H1 (cell line): ENCODE results near the gene FCN2. TPM values are rescaled to one million over a fixed set of nuclear protein-coding genes. Genes with fewer than 3 reads are reported as not detected.

Experiments used
- SAP30 ChIP-seq: fragments of 300-600 bp; sonication (generic); IDR thresholded peaks from 2 replicates; pipeline ENCODE4 v1.7.1; 2012; ENCODE audit warnings: low read length, moderate library complexity, mild to moderate bottlenecking, inconsistent platforms; ENCODE audit not compliant: insufficient read depth, insufficient replicate concordance
- polyA plus RNA-seq, 7 experiments: library from polyadenylated mRNA; depleted of rRNA in 3 of 7; stranded (reverse) in 5 of 7; unstranded in 2 of 7; fragments of >200 nt in 5 of 7; fragments of 200-250 nt in 2 of 7; gene quantifications; 1 replicate in 5 of 7; 2 replicates in 1 of 7; 4 replicates in 1 of 7; pipeline versions ENCODE4 v1.2.1 to v1.2.3, GENCODE V29; 2011 to 2013; ENCODE audit warnings: missing spikeins in 2 of 7, mixed read lengths in 2 of 7
- total RNA-seq: library from RNA; stranded (reverse); fragmentation: NEBNext Ultra II Directional; extraction: Animal tissue kit (Norgen Biotek cat#: 25700); gene quantifications from 2 replicates; pipeline ENCODE4 v1.2.1, GENCODE V29; 2021
- TF ChIP-seq, protein P1 (sequence below): fragments of 300-600 bp; sonication (generic); IDR thresholded peaks from 2 replicates; pipeline ENCODE4 v1.7.1; 2012; ENCODE audit warnings: low read length, moderate library complexity, mild to moderate bottlenecking, inconsistent platforms; ENCODE audit not compliant: insufficient replicate concordance
- TF ChIP-seq, protein P2 (sequence below): IDR thresholded peaks from 2 replicates; pipeline ENCODE4 v1.6.1; 2011; ENCODE audit warnings: low read length, improper control_type of control experiment
- TF ChIP-seq, protein P3 (sequence below), 3 experiments: IDR thresholded peaks; 1 replicate in 2 of 3; 2 replicates in 1 of 3; pipeline versions ENCODE4 v1.5.1 to v1.6.1; 2011; ENCODE audit warnings: low read length in 3 of 3, mild to moderate bottlenecking in 3 of 3, inconsistent platforms in 2 of 3, low read depth in 1 of 3, moderate library complexity in 1 of 3; ENCODE audit not compliant: insufficient read depth in 1 of 3; ENCODE audit errors: control extremely low read depth in 1 of 3

FCN2 gene
- total and polyA plus RNA-seq, 2 of the 8 experiments (the other 6 are each of a cell fraction or from before 2014, with no cell fraction given) = not detected

DNA sequence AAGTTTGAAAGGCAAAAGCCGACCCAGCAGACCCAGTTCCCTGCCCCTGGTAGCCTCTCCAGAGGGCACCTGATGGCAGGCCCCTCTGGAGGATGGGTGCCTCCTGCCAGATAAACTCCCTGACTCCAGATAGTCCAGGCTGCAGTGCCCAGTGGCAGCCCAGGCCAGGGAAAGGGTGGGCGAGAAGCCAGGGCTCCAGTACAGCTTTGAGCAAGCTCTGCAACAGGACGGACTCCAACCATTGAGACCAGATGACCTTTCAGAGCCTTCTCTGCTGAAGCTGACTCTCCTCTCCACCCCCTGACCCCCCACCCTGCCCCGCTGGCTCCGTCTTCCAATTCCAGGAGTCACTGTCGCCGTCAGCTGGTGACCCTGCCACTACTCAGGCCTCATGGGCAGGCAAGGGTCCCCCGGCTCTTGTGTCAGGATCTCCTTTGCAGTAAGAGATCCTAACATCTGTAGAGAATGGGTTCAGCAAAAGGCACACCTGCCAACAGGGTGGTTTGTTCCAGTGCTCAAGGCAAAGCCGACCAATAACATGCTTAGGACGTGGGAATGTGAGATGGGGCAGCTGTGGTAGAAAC is 52.6 kb downstream of the FCN2 start (continued):
- TF ChIP-seq, protein P1, sequence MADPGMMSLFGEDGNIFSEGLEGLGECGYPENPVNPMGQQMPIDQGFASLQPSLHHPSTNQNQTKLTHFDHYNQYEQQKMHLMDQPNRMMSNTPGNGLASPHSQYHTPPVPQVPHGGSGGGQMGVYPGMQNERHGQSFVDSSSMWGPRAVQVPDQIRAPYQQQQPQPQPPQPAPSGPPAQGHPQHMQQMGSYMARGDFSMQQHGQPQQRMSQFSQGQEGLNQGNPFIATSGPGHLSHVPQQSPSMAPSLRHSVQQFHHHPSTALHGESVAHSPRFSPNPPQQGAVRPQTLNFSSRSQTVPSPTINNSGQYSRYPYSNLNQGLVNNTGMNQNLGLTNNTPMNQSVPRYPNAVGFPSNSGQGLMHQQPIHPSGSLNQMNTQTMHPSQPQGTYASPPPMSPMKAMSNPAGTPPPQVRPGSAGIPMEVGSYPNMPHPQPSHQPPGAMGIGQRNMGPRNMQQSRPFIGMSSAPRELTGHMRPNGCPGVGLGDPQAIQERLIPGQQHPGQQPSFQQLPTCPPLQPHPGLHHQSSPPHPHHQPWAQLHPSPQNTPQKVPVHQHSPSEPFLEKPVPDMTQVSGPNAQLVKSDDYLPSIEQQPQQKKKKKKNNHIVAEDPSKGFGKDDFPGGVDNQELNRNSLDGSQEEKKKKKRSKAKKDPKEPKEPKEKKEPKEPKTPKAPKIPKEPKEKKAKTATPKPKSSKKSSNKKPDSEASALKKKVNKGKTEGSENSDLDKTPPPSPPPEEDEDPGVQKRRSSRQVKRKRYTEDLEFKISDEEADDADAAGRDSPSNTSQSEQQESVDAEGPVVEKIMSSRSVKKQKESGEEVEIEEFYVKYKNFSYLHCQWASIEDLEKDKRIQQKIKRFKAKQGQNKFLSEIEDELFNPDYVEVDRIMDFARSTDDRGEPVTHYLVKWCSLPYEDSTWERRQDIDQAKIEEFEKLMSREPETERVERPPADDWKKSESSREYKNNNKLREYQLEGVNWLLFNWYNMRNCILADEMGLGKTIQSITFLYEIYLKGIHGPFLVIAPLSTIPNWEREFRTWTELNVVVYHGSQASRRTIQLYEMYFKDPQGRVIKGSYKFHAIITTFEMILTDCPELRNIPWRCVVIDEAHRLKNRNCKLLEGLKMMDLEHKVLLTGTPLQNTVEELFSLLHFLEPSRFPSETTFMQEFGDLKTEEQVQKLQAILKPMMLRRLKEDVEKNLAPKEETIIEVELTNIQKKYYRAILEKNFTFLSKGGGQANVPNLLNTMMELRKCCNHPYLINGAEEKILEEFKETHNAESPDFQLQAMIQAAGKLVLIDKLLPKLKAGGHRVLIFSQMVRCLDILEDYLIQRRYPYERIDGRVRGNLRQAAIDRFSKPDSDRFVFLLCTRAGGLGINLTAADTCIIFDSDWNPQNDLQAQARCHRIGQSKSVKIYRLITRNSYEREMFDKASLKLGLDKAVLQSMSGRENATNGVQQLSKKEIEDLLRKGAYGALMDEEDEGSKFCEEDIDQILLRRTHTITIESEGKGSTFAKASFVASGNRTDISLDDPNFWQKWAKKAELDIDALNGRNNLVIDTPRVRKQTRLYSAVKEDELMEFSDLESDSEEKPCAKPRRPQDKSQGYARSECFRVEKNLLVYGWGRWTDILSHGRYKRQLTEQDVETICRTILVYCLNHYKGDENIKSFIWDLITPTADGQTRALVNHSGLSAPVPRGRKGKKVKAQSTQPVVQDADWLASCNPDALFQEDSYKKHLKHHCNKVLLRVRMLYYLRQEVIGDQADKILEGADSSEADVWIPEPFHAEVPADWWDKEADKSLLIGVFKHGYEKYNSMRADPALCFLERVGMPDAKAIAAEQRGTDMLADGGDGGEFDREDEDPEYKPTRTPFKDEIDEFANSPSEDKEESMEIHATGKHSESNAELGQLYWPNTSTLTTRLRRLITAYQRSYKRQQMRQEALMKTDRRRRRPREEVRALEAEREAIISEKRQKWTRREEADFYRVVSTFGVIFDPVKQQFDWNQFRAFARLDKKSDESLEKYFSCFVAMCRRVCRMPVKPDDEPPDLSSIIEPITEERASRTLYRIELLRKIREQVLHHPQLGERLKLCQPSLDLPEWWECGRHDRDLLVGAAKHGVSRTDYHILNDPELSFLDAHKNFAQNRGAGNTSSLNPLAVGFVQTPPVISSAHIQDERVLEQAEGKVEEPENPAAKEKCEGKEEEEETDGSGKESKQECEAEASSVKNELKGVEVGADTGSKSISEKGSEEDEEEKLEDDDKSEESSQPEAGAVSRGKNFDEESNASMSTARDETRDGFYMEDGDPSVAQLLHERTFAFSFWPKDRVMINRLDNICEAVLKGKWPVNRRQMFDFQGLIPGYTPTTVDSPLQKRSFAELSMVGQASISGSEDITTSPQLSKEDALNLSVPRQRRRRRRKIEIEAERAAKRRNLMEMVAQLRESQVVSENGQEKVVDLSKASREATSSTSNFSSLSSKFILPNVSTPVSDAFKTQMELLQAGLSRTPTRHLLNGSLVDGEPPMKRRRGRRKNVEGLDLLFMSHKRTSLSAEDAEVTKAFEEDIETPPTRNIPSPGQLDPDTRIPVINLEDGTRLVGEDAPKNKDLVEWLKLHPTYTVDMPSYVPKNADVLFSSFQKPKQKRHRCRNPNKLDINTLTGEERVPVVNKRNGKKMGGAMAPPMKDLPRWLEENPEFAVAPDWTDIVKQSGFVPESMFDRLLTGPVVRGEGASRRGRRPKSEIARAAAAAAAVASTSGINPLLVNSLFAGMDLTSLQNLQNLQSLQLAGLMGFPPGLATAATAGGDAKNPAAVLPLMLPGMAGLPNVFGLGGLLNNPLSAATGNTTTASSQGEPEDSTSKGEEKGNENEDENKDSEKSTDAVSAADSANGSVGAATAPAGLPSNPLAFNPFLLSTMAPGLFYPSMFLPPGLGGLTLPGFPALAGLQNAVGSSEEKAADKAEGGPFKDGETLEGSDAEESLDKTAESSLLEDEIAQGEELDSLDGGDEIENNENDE = no peak
- no peak for TF ChIP-seq SAP30
- TF ChIP-seq, protein P2, sequence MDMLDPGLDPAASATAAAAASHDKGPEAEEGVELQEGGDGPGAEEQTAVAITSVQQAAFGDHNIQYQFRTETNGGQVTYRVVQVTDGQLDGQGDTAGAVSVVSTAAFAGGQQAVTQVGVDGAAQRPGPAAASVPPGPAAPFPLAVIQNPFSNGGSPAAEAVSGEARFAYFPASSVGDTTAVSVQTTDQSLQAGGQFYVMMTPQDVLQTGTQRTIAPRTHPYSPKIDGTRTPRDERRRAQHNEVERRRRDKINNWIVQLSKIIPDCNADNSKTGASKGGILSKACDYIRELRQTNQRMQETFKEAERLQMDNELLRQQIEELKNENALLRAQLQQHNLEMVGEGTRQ = no peak
- TF ChIP-seq, protein P3, sequence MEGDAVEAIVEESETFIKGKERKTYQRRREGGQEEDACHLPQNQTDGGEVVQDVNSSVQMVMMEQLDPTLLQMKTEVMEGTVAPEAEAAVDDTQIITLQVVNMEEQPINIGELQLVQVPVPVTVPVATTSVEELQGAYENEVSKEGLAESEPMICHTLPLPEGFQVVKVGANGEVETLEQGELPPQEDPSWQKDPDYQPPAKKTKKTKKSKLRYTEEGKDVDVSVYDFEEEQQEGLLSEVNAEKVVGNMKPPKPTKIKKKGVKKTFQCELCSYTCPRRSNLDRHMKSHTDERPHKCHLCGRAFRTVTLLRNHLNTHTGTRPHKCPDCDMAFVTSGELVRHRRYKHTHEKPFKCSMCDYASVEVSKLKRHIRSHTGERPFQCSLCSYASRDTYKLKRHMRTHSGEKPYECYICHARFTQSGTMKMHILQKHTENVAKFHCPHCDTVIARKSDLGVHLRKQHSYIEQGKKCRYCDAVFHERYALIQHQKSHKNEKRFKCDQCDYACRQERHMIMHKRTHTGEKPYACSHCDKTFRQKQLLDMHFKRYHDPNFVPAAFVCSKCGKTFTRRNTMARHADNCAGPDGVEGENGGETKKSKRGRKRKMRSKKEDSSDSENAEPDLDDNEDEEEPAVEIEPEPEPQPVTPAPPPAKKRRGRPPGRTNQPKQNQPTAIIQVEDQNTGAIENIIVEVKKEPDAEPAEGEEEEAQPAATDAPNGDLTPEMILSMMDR (IDR thresholded peaks at IDR 0.05; ENCODE audit: control extremely low read depth in 1 of 3, insufficient read depth in 1 of 3, low read depth in 1 of 3, low read length in 3 of 3) = no peak
